Measurements from ENCODE around the gene AUTS2. TPM values are rescaled to one million over a fixed set of nuclear protein-coding genes. Genes with fewer than 3 reads are reported as not detected.

The AUTS2 gene
- polyA plus RNA-seq, 1 donor (not counting 4 experiments of a cell fraction or from before 2014, with no cell fraction given): 4.7 TPM

DNA sequence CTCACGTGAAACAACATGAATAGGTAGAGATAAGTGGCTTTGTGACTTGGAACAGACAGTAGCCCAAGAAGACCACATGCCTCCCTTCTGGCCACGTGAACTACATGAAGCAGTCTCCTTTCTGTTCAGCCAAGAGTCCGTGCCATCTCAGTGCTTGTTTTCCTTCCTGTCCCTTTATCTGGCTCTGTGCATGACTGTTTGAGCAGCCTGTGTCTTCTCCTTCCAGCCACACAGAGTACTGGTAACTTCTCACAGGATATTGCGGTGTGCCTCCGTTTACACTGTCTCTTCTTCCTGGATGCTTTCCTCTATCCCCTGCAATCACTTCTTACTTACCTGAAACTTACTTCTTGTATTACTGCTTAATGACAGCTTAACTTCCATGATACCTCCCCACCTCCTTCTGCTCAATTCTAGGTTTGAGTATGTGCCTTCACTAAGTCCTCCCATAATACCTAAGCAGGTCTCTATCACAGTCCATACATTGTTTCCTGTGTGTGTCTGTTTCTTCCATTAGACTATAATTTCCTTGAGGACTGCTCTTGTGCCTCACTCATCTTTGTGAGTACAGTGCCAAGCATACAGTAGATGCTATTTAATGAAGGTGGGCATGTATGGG is 748.7 kb downstream of the AUTS2 start:
- no peaks in the 10 kb centered on the region for H3K9me1 ChIP-seq (ENCODE audit: control insufficient read depth, extremely low read depth, insufficient read depth, low read length)
- H3K9ac ChIP-seq (ENCODE audit: control insufficient read depth, extremely low read depth, insufficient read depth, low read length): no peak overlapping the region
- DNase-seq (ENCODE audit: low read depth, low spot score) (no peak), FAIRE-seq (no peak)
- no peaks in the 10 kb centered on the region for H3K36me3 ChIP-seq (ENCODE audit: control insufficient read depth in 2 of 2, extremely low read depth in 1 of 2, insufficient read depth in 2 of 2, low read length in 2 of 2)
- H3K4me3 ChIP-seq (ENCODE audit: control insufficient read depth in 2 of 3, extremely low read depth in 1 of 3, insufficient read depth in 2 of 3, low read depth in 1 of 3, low read length in 3 of 3): no peak overlapping the region
- no peak overlapping the region for H3K27ac ChIP-seq (ENCODE audit: control insufficient read depth, insufficient read depth, low read length)
- H3K27me3 ChIP-seq (ENCODE audit: control insufficient read depth, extremely low read depth, insufficient read depth, low read length): no peaks in the 10 kb centered on the region
- TF ChIP-seq, protein P1, sequence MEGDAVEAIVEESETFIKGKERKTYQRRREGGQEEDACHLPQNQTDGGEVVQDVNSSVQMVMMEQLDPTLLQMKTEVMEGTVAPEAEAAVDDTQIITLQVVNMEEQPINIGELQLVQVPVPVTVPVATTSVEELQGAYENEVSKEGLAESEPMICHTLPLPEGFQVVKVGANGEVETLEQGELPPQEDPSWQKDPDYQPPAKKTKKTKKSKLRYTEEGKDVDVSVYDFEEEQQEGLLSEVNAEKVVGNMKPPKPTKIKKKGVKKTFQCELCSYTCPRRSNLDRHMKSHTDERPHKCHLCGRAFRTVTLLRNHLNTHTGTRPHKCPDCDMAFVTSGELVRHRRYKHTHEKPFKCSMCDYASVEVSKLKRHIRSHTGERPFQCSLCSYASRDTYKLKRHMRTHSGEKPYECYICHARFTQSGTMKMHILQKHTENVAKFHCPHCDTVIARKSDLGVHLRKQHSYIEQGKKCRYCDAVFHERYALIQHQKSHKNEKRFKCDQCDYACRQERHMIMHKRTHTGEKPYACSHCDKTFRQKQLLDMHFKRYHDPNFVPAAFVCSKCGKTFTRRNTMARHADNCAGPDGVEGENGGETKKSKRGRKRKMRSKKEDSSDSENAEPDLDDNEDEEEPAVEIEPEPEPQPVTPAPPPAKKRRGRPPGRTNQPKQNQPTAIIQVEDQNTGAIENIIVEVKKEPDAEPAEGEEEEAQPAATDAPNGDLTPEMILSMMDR (optimal IDR thresholded peaks at IDR 0.05 in 1 of 3, IDR thresholded peaks at IDR 0.05 in 1 of 3, conservative IDR thresholded peaks at IDR 0.05 in 1 of 3; ENCODE audit: extremely low read depth in 1 of 3, insufficient read depth in 2 of 3, low read length in 3 of 3): no peak
- no peak for TF ChIP-seq EZH2 (IDR thresholded peaks at IDR 0.05; ENCODE audit: low read length)
- H3K4me1 ChIP-seq (ENCODE audit: control insufficient read depth, extremely low read depth, insufficient read depth, low read length): no peaks in the 10 kb centered on the region
- no peaks in the 10 kb centered on the region for H3K79me2 ChIP-seq (ENCODE audit: control insufficient read depth, insufficient read depth, low read length)
- dilution Hi-C loops (cut with MboI; ENCODE audit: extremely low pct_ligation_motif_present, low sequenced_read_pairs): no loop called here
- no peak overlapping the region for H2AFZ ChIP-seq (ENCODE audit: control insufficient read depth, low read length)
- no peak overlapping the region for H3K4me2 ChIP-seq (ENCODE audit: control insufficient read depth, extremely low read depth, insufficient read depth, low read depth, low read length)
- no peaks in the 10 kb centered on the region for H3K9me3 ChIP-seq (ENCODE audit: control insufficient read depth, low read depth, low read length)
- H4K20me1 ChIP-seq (ENCODE audit: control insufficient read depth, extremely low read depth, insufficient read depth, low read length): no peaks in the 10 kb centered on the region

DNA sequence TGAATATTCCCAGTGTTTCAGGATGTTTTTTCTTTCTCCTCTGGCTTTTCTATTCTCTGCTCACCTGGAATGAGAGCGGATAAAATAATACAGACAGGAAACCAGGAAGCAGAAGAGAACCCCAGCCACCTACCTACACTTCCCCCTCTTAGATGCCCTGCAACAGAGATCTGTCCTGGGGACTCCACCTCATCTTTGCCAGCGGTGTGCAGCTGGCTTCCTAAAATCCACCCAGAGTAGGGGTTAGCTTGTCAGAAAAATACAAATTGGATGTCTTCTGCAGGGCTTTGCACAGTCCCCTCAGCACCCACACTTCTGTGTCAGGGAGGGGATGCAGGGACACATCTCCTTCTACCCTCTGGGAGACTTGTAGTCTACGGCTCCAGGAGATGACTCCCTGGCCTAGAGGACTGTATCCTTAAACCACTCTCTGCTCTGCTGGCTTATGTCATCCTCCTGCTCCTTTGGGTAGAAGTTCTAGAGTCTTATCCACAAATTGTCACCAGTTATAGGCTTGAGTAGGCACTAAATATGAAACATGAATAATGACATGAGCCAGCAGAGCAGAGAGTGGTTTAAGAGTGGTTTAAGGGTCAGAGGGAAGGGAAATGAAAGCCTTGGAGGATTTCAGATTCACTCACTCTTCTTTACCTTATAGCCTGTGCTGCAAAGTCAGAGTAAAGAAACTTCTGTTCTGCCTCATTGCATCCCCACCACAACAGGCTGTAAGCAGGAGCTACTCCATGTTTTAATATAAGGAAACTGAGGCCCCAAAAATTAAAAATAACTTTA is 749.4 kb downstream of the AUTS2 start:
- H3K4me3 ChIP-seq (ENCODE audit: control insufficient read depth in 2 of 3, extremely low read depth in 1 of 3, insufficient read depth in 2 of 3, low read depth in 1 of 3, low read length in 3 of 3): no peak overlapping the region
- no peak for DNase-seq (ENCODE audit: low read depth, low spot score)
- no peaks in the 10 kb centered on the region for H3K9me3 ChIP-seq (ENCODE audit: control insufficient read depth, low read depth, low read length)
- TF ChIP-seq, protein P1 (optimal IDR thresholded peaks at IDR 0.05 in 1 of 3, IDR thresholded peaks at IDR 0.05 in 1 of 3, conservative IDR thresholded peaks at IDR 0.05 in 1 of 3; ENCODE audit: extremely low read depth in 1 of 3, insufficient read depth in 2 of 3, low read length in 3 of 3): no peak
- TF ChIP-seq EZH2 (IDR thresholded peaks at IDR 0.05; ENCODE audit: low read length): no peak
- no peaks in the 10 kb centered on the region for H4K20me1 ChIP-seq (ENCODE audit: control insufficient read depth, extremely low read depth, insufficient read depth, low read length)
- dilution Hi-C loops (cut with MboI; ENCODE audit: extremely low pct_ligation_motif_present, low sequenced_read_pairs): no loop called here
- no peak for FAIRE-seq
- H3K9ac ChIP-seq (ENCODE audit: control insufficient read depth, extremely low read depth, insufficient read depth, low read length): no peak overlapping the region
- no peak overlapping the region for H3K27ac ChIP-seq (ENCODE audit: control insufficient read depth, insufficient read depth, low read length)
- no peaks in the 10 kb centered on the region for H3K36me3 ChIP-seq (ENCODE audit: control insufficient read depth in 2 of 2, extremely low read depth in 1 of 2, insufficient read depth in 2 of 2, low read length in 2 of 2)
- no peak overlapping the region for H3K4me2 ChIP-seq (ENCODE audit: control insufficient read depth, extremely low read depth, insufficient read depth, low read depth, low read length)
- no peaks in the 10 kb centered on the region for H3K79me2 ChIP-seq (ENCODE audit: control insufficient read depth, insufficient read depth, low read length)
- no peaks in the 10 kb centered on the region for H3K4me1 ChIP-seq (ENCODE audit: control insufficient read depth, extremely low read depth, insufficient read depth, low read length)
- no peaks in the 10 kb centered on the region for H3K9me1 ChIP-seq (ENCODE audit: control insufficient read depth, extremely low read depth, insufficient read depth, low read length)
- no peaks in the 10 kb centered on the region for H3K27me3 ChIP-seq (ENCODE audit: control insufficient read depth, extremely low read depth, insufficient read depth, low read length)
- H2AFZ ChIP-seq (ENCODE audit: control insufficient read depth, low read length): no peak overlapping the region
